Astrocyte (in vitro differentiated cells and primary cell): Measurements from ENCODE around the gene NBEA. TPM values are rescaled to one million over a fixed set of nuclear protein-coding genes. Genes with fewer than 3 reads are reported as not detected.

ENCODE experiments used
- DNase-seq: peaks from one replicate; pipeline ENCODE4 v3.0.0-alpha.2; 2010; ENCODE audit warnings: low read depth
- FAIRE-seq: peaks from 2 replicates; lab custom pipeline; 2011; peaks lifted over from hg19 to GRCh38; lab: Jason Lieb, UNC
- H2AFZ ChIP-seq: 2 replicates; pipeline ENCODE4 v1.6.0; 2012; ENCODE audit warnings: low read depth, low read length, inconsistent platforms
- H3K27ac ChIP-seq: 2 replicates; pipeline ENCODE4 v1.5.1; 2011; ENCODE audit warnings: low read depth, low read length, inconsistent platforms
- H3K27me3 ChIP-seq: 2 replicates; pipeline ENCODE4 v1.6.0; 2011; ENCODE audit warnings: low read length, inconsistent platforms; ENCODE audit not compliant: insufficient read depth
- H3K36me3 ChIP-seq: 2 replicates; pipeline ENCODE4 v1.5.1; 2011; ENCODE audit warnings: low read length, inconsistent platforms; ENCODE audit not compliant: insufficient read depth
- H3K4me1 ChIP-seq: 2 replicates; pipeline ENCODE4 v1.5.1; 2011; ENCODE audit warnings: low read length, inconsistent platforms; ENCODE audit not compliant: insufficient read depth
- H3K4me2 ChIP-seq: 2 replicates; pipeline ENCODE4 v1.6.0; 2012; ENCODE audit warnings: low read length, inconsistent platforms
- H3K4me3 ChIP-seq: 2 replicates; pipeline ENCODE4 v1.5.1; 2011; ENCODE audit warnings: low read depth, mild to moderate bottlenecking, low read length, inconsistent platforms; ENCODE audit not compliant: insufficient read depth
- H3K79me2 ChIP-seq: 2 replicates; pipeline ENCODE4 v1.6.0; 2012; ENCODE audit warnings: mild to moderate bottlenecking, low read length, inconsistent platforms; ENCODE audit not compliant: insufficient read depth
- H3K9ac ChIP-seq: 2 replicates; pipeline ENCODE4 v1.6.0; 2012; ENCODE audit warnings: mild to moderate bottlenecking, low read length, inconsistent platforms
- H3K9me3 ChIP-seq: 2 replicates; pipeline ENCODE4 v1.5.1; 2012; ENCODE audit warnings: low read depth, mild to moderate bottlenecking, low read length, inconsistent platforms; ENCODE audit not compliant: insufficient read depth
- H4K20me1 ChIP-seq: 2 replicates; pipeline ENCODE4 v1.6.0; 2012; ENCODE audit warnings: low read length, inconsistent platforms; ENCODE audit not compliant: insufficient read depth
- H3K27ac Mint-ChIP-seq: one replicate; pipeline ENCODE4 v1.8.0; 2021; ENCODE audit warnings: mild to moderate bottlenecking, mixed read lengths; ENCODE audit not compliant: unreplicated experiment
- H3K27me3 Mint-ChIP-seq: one replicate; pipeline ENCODE4 v1.8.0; 2021; ENCODE audit warnings: low read depth, mixed read lengths; ENCODE audit not compliant: unreplicated experiment
- H3K36me3 Mint-ChIP-seq: one replicate; pipeline ENCODE4 v1.8.0; 2021; ENCODE audit warnings: low read depth, mixed read lengths; ENCODE audit not compliant: unreplicated experiment
- H3K4me1 Mint-ChIP-seq: one replicate; pipeline ENCODE4 v1.8.0; 2021; ENCODE audit warnings: low read depth, mixed read lengths; ENCODE audit not compliant: unreplicated experiment
- H3K4me3 Mint-ChIP-seq: one replicate; pipeline ENCODE4 v1.8.0; 2021; ENCODE audit warnings: mild to moderate bottlenecking, moderate library complexity, mixed read lengths; ENCODE audit not compliant: unreplicated experiment
- H3K9me3 Mint-ChIP-seq: one replicate; pipeline ENCODE4 v1.8.0; 2021; ENCODE audit warnings: mild to moderate bottlenecking, mixed read lengths; ENCODE audit not compliant: unreplicated experiment
- EZH2 ChIP-seq: IDR thresholded peaks from 2 replicates; pipeline ENCODE4 v1.6.1; 2012; ENCODE audit warnings: mild to moderate bottlenecking, low read length, inconsistent platforms; ENCODE audit not compliant: insufficient read depth
- total RNA-seq: library from RNA; stranded (reverse); gene quantifications from 2 replicates; pipeline ENCODE4 v1.2.1, GENCODE V29; 2021
- TF ChIP-seq, protein P1 (sequence below): IDR thresholded peaks from 2 replicates; pipeline ENCODE4 v1.5.1; 2011; ENCODE audit warnings: low read depth, mild to moderate bottlenecking, inconsistent platforms, low read length, moderate library complexity; ENCODE audit not compliant: insufficient read depth

Gene NBEA
- total RNA-seq, 1 donor from 2014 or later: 7.8 TPM

DNA sequence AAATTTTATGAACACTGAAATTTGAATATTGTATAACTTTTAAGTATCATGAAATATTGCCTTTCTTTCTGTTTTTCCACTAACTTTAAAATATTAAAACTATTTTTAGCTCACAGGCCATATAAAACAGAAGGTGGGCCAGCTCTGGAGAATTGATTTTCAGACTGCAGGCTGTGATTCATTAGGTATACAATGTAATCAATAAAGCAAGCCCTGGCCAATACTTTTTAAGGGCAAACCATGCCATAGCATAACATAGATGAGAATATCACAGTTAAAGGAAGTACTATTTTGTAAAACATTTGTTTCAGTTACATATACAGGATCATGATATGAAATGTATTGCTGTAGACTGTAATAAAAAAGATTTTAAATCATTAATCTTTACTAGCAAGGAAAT, 336.8 kb downstream of the NBEA start:
- Mint-ChIP-seq H3K4me3 (no peak overlapping the region), H3K36me3 (no peaks in the 10 kb centered on the region), H3K27ac (no peak overlapping the region), H3K27me3 (no peaks in the 10 kb centered on the region), H3K9me3 (peaks cover 5% of the 10 kb centered on the region), H3K4me1 (no peaks in the 10 kb centered on the region)
- Histone ChIP-seq H3K27me3 (no peaks in the 10 kb centered on the region), H3K27ac (no peak overlapping the region), H3K4me1 (no peaks in the 10 kb centered on the region), H3K9me3 (no peaks in the 10 kb centered on the region), H3K36me3 (no peaks in the 10 kb centered on the region), H4K20me1 (no peaks in the 10 kb centered on the region), H3K4me3 (no peak overlapping the region), H3K9ac (no peak overlapping the region), H3K4me2 (no peak overlapping the region), H2AFZ (no peak overlapping the region), H3K79me2 (no peaks in the 10 kb centered on the region)
- no peak for TF ChIP-seq EZH2
- TF ChIP-seq, protein P1, sequence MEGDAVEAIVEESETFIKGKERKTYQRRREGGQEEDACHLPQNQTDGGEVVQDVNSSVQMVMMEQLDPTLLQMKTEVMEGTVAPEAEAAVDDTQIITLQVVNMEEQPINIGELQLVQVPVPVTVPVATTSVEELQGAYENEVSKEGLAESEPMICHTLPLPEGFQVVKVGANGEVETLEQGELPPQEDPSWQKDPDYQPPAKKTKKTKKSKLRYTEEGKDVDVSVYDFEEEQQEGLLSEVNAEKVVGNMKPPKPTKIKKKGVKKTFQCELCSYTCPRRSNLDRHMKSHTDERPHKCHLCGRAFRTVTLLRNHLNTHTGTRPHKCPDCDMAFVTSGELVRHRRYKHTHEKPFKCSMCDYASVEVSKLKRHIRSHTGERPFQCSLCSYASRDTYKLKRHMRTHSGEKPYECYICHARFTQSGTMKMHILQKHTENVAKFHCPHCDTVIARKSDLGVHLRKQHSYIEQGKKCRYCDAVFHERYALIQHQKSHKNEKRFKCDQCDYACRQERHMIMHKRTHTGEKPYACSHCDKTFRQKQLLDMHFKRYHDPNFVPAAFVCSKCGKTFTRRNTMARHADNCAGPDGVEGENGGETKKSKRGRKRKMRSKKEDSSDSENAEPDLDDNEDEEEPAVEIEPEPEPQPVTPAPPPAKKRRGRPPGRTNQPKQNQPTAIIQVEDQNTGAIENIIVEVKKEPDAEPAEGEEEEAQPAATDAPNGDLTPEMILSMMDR: no peak
- no peak for FAIRE-seq
- DNase-seq: no peak

DNA sequence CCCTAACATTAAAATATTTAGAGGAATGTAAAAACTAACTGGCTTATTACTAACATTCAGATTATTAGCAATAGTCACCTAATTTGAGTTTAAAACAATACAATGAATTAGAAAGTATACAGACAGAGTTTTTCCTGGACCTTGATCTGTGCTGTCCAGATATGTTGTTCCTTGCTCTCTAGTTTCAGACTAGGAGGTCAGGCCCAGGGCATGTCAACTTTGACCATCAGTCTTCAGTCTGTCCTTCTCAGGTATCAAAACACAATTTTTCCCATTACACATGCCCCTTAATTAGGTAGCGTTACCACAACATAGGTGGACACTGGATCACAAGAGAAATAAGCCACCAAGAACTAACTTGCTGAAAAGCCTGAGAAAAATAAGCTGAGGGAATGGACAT, 337.4 kb downstream of the NBEA start:
- Mint-ChIP-seq H3K27ac (no peak overlapping the region), H3K27me3 (no peaks in the 10 kb centered on the region), H3K9me3 (peaks cover under 1% of the 10 kb centered on the region), H3K4me1 (no peaks in the 10 kb centered on the region), H3K4me3 (no peak overlapping the region), H3K36me3 (no peaks in the 10 kb centered on the region)
- no peak for TF ChIP-seq EZH2
- TF ChIP-seq, protein P1: no peak
- Histone ChIP-seq H2AFZ (no peak overlapping the region), H3K4me3 (no peak overlapping the region), H4K20me1 (no peaks in the 10 kb centered on the region), H3K27ac (no peak overlapping the region), H3K4me2 (no peak overlapping the region), H3K36me3 (no peaks in the 10 kb centered on the region), H3K9ac (no peak overlapping the region), H3K27me3 (no peaks in the 10 kb centered on the region), H3K9me3 (no peaks in the 10 kb centered on the region), H3K79me2 (no peaks in the 10 kb centered on the region), H3K4me1 (no peaks in the 10 kb centered on the region)
- DNase-seq (no peak), FAIRE-seq (no peak)

DNA sequence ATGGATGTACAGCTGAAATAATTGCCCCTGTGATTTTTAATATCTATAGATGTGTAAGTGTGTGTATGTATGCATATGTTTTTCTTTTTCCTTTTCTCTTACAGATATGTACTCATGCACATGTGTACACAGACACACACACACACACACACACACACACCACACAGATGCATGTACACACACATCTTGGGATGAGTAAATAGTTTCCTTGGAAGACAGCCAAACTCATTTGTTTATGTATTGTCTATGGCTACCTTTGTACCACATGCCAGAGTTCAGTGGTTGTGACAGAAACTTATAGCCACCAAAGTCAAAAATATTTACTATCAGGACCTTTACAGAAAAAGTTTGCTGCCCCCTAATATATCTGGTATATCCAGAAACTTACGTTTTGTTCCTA, 341.8 kb downstream of the NBEA start:
- no peaks in the 10 kb centered on the region for H3K4me1 Mint-ChIP-seq
- no peak overlapping the region for H3K4me3 Mint-ChIP-seq
- Histone ChIP-seq H3K79me2 (no peaks in the 10 kb centered on the region), H3K36me3 (no peaks in the 10 kb centered on the region), H3K27ac (no peak overlapping the region), H3K4me2 (no peak overlapping the region), H3K4me3 (no peak overlapping the region), H3K9ac (no peak overlapping the region), H2AFZ (no peak overlapping the region), H3K4me1 (no peaks in the 10 kb centered on the region), H3K9me3 (no peaks in the 10 kb centered on the region), H4K20me1 (no peaks in the 10 kb centered on the region), H3K27me3 (no peaks in the 10 kb centered on the region)
- H3K27ac Mint-ChIP-seq: no peak overlapping the region
- no peaks in the 10 kb centered on the region for H3K36me3 Mint-ChIP-seq
- peak; percentile 8 for DNase-seq
- no peaks in the 10 kb centered on the region for H3K27me3 Mint-ChIP-seq
- no peaks in the 10 kb centered on the region for H3K9me3 Mint-ChIP-seq
- FAIRE-seq: no peak
- TF ChIP-seq, protein P1: no peak
- no peak for TF ChIP-seq EZH2
